Esophagus squamous epithelium (tissue), 4 donors: ENCODE data around the gene CD4.

Experiments used
- POLR2A ChIP-seq, 4 donors: fragments of 450-650 bp; IDR thresholded peaks; one replicate each; pipeline ENCODE4 v1.6.1; 2017; ENCODE audit warnings: antibody characterized with exemption in 4 of 4, mild to moderate bottlenecking in 4 of 4, moderate library complexity in 3 of 4
- TF ChIP-seq, protein P1 (sequence below), 6 experiments: fragments of 450-650 bp in 4 of 6; fragments of 200-600 bp in 2 of 6; sonication (generic) in 2 of 6; IDR thresholded peaks; one replicate each; pipeline ENCODE4 v1.5.1; 2016 to 2019; ENCODE audit warnings: antibody characterized with exemption in 6 of 6, mild to moderate bottlenecking in 4 of 6, moderate library complexity in 4 of 6

DNA sequence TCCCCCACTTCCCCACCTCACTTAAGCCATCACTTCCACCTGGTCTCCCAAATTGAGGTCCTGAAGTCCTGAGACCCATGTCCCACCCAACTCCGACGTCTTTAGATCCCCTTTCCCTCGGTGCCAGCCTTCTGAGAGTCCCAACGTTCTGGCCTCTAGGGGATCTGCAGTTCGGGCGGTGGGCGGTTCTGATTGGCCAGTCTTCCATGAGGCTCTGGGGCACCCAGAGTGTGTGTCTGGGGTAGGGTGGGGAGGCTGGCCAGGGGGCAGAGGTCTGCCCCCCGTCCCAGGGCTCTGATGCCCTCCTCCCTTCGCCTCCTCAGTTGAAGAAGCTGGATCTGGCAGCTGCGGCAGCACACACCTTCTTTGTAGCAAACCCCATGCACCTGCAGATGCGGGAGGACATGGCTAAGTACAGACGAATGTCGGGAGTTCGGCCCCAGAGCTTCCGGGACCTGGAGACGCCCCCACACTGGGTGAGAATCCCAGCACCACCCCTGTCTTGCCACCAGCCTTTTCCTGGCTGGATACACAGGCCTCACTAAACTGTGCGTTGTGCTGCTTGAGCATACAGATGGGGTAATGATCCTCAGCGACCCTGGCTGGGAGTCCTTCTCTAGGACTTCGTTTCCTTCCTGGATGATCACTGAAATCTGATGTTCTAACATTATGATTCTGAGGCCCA lies 40.4 kb downstream of the CD4 start:
- TF ChIP-seq, protein P1, sequence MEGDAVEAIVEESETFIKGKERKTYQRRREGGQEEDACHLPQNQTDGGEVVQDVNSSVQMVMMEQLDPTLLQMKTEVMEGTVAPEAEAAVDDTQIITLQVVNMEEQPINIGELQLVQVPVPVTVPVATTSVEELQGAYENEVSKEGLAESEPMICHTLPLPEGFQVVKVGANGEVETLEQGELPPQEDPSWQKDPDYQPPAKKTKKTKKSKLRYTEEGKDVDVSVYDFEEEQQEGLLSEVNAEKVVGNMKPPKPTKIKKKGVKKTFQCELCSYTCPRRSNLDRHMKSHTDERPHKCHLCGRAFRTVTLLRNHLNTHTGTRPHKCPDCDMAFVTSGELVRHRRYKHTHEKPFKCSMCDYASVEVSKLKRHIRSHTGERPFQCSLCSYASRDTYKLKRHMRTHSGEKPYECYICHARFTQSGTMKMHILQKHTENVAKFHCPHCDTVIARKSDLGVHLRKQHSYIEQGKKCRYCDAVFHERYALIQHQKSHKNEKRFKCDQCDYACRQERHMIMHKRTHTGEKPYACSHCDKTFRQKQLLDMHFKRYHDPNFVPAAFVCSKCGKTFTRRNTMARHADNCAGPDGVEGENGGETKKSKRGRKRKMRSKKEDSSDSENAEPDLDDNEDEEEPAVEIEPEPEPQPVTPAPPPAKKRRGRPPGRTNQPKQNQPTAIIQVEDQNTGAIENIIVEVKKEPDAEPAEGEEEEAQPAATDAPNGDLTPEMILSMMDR (IDR thresholded peaks at IDR 0.05) = no peak
- TF ChIP-seq POLR2A (IDR thresholded peaks at IDR 0.05) = no peak
